Measurements from ENCODE around the gene TEAD1. TPM values are rescaled to one million over a fixed set of nuclear protein-coding genes. Genes with fewer than 3 reads are reported as not detected.
"Not testable (repeated sequence)": the region's sequence is repeated elsewhere in the genome, so short reads cannot be mapped to it uniquely, and the experiment has no call there.

Gene TEAD1
- total RNA-seq, 1 donor from 2014 or later: 88.1 TPM

DNA sequence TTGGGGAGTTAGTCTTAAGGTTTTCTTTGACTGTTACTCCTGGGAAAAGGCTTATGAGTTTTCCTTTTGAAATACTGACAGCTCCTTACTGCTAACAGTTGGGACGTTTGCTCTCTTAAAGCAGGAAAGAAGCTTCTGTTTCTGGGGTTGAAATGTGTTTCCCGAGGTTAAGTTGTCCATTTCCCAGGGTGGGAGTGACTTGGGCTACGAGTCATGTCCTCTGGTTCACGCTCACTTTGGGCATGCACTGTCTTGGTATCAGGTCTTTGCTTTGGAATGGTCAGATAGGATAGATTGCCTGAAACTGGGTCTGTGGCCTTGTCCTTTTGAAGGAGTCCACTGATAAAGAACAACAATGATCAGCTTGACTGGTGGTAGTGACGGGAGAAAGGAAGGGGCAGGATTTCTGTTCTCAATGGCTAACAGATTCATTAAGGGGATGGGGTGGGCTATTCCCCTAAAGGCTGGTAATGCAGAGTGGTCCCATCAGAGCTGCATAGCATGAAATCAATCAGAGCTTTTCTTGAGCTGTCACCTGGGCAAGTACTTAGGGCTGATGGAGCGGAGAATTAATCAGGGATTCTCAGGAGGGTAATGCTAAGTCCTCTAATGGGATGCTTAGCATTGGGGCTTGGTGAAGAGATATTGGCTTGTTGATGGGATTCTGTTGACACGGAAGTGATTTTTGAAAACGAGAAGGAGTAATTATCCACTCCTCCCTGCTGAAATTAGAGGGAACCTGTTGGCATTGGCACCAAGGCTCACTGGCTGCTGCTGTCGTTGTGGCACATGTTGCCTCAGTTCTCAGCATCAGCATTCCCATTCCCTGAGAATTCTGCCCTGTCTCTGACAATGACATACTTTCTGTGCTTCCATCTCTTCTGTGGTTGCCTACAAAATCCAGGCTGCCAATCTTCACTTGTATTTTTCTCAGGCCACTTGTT, 81.6 kb downstream of the TEAD1 start:
- H3K36me3 ChIP-seq (ENCODE audit: control insufficient read depth, insufficient read depth, low read length): no peaks in the 10 kb centered on the region
- TF ChIP-seq CTCF (IDR thresholded peaks at IDR 0.05; ENCODE audit: insufficient read depth, low read length, poor library complexity, severe bottlenecking): no peak
- no peaks in the 10 kb centered on the region for H3K27me3 ChIP-seq (ENCODE audit: control insufficient read depth, insufficient read depth, low read length)
- no peak overlapping the region for H3K4me3 ChIP-seq (ENCODE audit: low read depth, low read length)
- DNase-seq (ENCODE audit: low read depth): no peak

GRCh38 chr11:12756454-12756806, 82.2 kb downstream of the TEAD1 start:
- no peak overlapping the region for H3K4me3 ChIP-seq (ENCODE audit: low read depth, low read length)
- no peaks in the 10 kb centered on the region for H3K27me3 ChIP-seq (ENCODE audit: control insufficient read depth, insufficient read depth, low read length)
- no peak for DNase-seq (ENCODE audit: low read depth)
- no peaks in the 10 kb centered on the region for H3K36me3 ChIP-seq (ENCODE audit: control insufficient read depth, insufficient read depth, low read length)
- TF ChIP-seq CTCF (IDR thresholded peaks at IDR 0.05; ENCODE audit: insufficient read depth, low read length, poor library complexity, severe bottlenecking): no peak

DNA sequence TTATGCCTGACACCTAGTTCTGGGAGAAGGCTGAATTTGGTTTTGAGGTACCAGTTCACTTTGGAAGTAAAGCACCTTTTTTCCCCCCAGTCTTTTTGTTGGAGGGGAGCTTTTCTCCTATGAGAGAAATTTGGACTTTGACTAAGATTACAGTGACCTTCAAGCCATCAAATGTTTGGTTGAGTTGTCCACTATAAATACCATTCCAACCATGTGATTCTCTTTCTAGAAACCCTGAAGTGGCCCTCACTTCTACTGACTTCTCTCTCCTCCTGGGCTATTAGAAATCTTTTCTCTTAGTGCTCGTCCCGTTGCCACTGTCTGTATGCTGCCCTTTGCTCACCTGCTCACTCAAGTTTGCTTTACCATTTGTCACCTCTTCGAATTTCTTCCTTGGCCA, 82.6 kb downstream of the TEAD1 start:
- no peak for TF ChIP-seq CTCF (IDR thresholded peaks at IDR 0.05; ENCODE audit: insufficient read depth, low read length, poor library complexity, severe bottlenecking)
- no peak overlapping the region for H3K4me3 ChIP-seq (ENCODE audit: low read depth, low read length)
- H3K27me3 ChIP-seq (ENCODE audit: control insufficient read depth, insufficient read depth, low read length): no peaks in the 10 kb centered on the region
- H3K36me3 ChIP-seq (ENCODE audit: control insufficient read depth, insufficient read depth, low read length): no peaks in the 10 kb centered on the region
- no peak for DNase-seq (ENCODE audit: low read depth)

GRCh38 chr11:12757416-12757815, 83.2 kb downstream of the TEAD1 start:
- TF ChIP-seq CTCF (IDR thresholded peaks at IDR 0.05; ENCODE audit: insufficient read depth, low read length, poor library complexity, severe bottlenecking): no peak
- Histone ChIP-seq H3K4me3 (ENCODE audit: low read depth, low read length) (no peak overlapping the region), H3K36me3 (ENCODE audit: control insufficient read depth, insufficient read depth, low read length) (no peaks in the 10 kb centered on the region), H3K27me3 (ENCODE audit: control insufficient read depth, insufficient read depth, low read length) (no peaks in the 10 kb centered on the region)
- no peak for DNase-seq (ENCODE audit: low read depth)

GRCh38 chr11:12758117-12758516, 83.9 kb downstream of the TEAD1 start:
- not testable (repeated sequence) for H3K4me3 ChIP-seq (ENCODE audit: low read depth, low read length); H3K27me3 ChIP-seq (ENCODE audit: control insufficient read depth, insufficient read depth, low read length); DNase-seq (ENCODE audit: low read depth); H3K36me3 ChIP-seq (ENCODE audit: control insufficient read depth, insufficient read depth, low read length)

DNA sequence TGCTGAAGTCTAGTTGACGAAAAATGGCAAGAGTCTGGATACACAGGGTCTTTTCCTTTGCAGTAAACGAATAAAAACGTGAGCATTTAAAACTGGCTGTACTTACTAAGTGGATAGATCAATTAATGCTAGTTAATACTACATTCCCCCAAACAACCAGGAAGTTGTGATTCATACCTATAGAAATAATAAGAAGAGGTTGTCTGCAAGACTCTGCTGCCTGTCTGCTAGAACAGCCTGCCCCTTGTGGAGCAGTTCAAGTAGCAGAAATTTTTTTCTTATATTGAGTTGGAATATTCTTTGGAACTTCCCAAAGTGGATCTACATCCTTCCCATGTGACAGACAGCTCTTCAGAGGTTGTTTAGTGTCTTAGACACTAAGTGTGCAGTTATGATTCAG, 86.8 kb downstream of the TEAD1 start:
- no peak overlapping the region for H3K4me3 ChIP-seq (ENCODE audit: low read depth, low read length)
- H3K36me3 ChIP-seq (ENCODE audit: control insufficient read depth, insufficient read depth, low read length): no peaks in the 10 kb centered on the region
- H3K27me3 ChIP-seq (ENCODE audit: control insufficient read depth, insufficient read depth, low read length): no peaks in the 10 kb centered on the region
- TF ChIP-seq CTCF (IDR thresholded peaks at IDR 0.05; ENCODE audit: insufficient read depth, low read length, poor library complexity, severe bottlenecking): peak; percentile 50
- no peak for DNase-seq (ENCODE audit: low read depth)
